Measurements from ENCODE around the gene CERCAM.

GRCh38 chr9:128375865-128376264, 44.8 kb upstream of the CERCAM start:
- TF ChIP-seq CTCF (IDR thresholded peaks at IDR 0.05): no peak
- TF ChIP-seq EZH2phosphoT487 (IDR thresholded peaks at IDR 0.05): no peak
- no peak for TF ChIP-seq EZH2 (IDR thresholded peaks at IDR 0.05)
